Stomach (tissue), 9 donors: ENCODE data around the gene INSL3. TPM values are rescaled to one million over a fixed set of nuclear protein-coding genes. Genes with fewer than 3 reads are reported as not detected.
A peak's percentile ranks its signal among the peaks of the same experiment; 100 is the strongest.
"Not testable (repeated sequence)": the region's sequence is repeated elsewhere in the genome, so short reads cannot be mapped to it uniquely, and the experiment has no call there.

Source experiments
- DNase-seq, 2 donors: peaks; one replicate each; pipeline versions ENCODE4 v3.0.0 to v3.0.0-alpha.2; 2013 to 2019
- H3K27ac ChIP-seq, 5 donors: fragments of 200-600 bp in 4 of 5; sonication (generic) in 4 of 5; one replicate each; pipeline ENCODE4 v1.5.1; 2013 to 2019; ENCODE audit warnings: mild to moderate bottlenecking in 1 of 5, moderate library complexity in 1 of 5
- H3K27me3 ChIP-seq, 3 donors: fragments of 200-600 bp; sonication (generic); one replicate each; pipeline ENCODE4 v1.5.1; 2017 to 2019; ENCODE audit warnings: mixed run types in 1 of 3
- H3K36me3 ChIP-seq, 4 donors: fragments of 200-600 bp; sonication (generic); 1 replicate in 3 of 4; 2 replicates in 1 of 4; pipeline ENCODE4 v1.5.1; 2016 to 2019
- H3K4me1 ChIP-seq, 4 donors: fragments of 200-600 bp; sonication (generic); one replicate each; pipeline ENCODE4 v1.5.1; 2016 to 2019
- H3K4me3 ChIP-seq, 4 donors: fragments of 200-600 bp; sonication (generic) in 3 of 4; one replicate each; pipeline ENCODE4 v1.5.1; 2016 to 2019; ENCODE audit warnings: mild to moderate bottlenecking in 1 of 4
- H3K9me3 ChIP-seq, 4 donors: fragments of 200-600 bp; sonication (generic); one replicate each; pipeline ENCODE4 v1.5.1; 2016 to 2019
- CTCF ChIP-seq, 7 experiments: fragments of 450-650 bp in 4 of 7; fragments of 200-600 bp in 3 of 7; sonication (generic) in 3 of 7; IDR thresholded peaks; one replicate each; pipeline ENCODE4 v1.5.1; 2016 to 2019; ENCODE audit warnings: antibody characterized with exemption in 7 of 7, control low read depth in 2 of 7, mild to moderate bottlenecking in 1 of 7
- EP300 ChIP-seq: sonication (generic); formaldehyde crosslinking; IDR thresholded peaks from one replicate; pipeline ENCODE4 v1.6.1; 2017; ENCODE audit warnings: antibody characterized with exemption
- POLR2A ChIP-seq, 4 donors: fragments of 450-650 bp; IDR thresholded peaks; one replicate each; pipeline ENCODE4 v1.6.1; 2016; ENCODE audit warnings: antibody characterized with exemption in 4 of 4, control low read depth in 2 of 4, mild to moderate bottlenecking in 1 of 4, moderate library complexity in 1 of 4
- POLR2AphosphoS5 ChIP-seq, 3 donors: sonication (generic); formaldehyde crosslinking; IDR thresholded peaks; one replicate each; pipeline ENCODE4 v1.6.1; 2016; ENCODE audit warnings: antibody characterized with exemption in 3 of 3
- WGBS, 5 donors: extraction: QIAGEN DNeasy Blood & Tissue Kit in 3 of 5; methylation state at CpG; one replicate each; pipeline versions ENCODE4 v1.1.5 to v1.1.7; 2013 to 2018; 5-methylcytosine and 5-hydroxymethylcytosine counted together
- intact Hi-C: fragments of 100-400 bp; cut with DNase I; formaldehyde crosslinking; loops from one replicate; pipeline ENCODE4 v1.15.1; 2023; ENCODE audit warnings: low total_unique reads
- polyA plus RNA-seq, 3 donors: library from polyadenylated mRNA; stranded (reverse); fragments of 200-250 nt; gene quantifications; one replicate each; pipeline ENCODE4 v1.2.3, GENCODE V29; 2013
- total RNA-seq, 5 donors: library from RNA; depleted of rRNA; stranded (reverse); fragments of >200 nt; gene quantifications; one replicate each; pipeline versions ENCODE4 v1.1.0 to v1.2.3, GENCODE V29; 2014 to 2016
- donor health status: healthy with polysubstance abuse.
- donor health status: Bipolar disorder and iron deficiency.
- donor health status: healthy.

The INSL3 gene
- total and polyA plus RNA-seq, 8 donors, result 0.23 TPM; not detected in 7

DNA sequence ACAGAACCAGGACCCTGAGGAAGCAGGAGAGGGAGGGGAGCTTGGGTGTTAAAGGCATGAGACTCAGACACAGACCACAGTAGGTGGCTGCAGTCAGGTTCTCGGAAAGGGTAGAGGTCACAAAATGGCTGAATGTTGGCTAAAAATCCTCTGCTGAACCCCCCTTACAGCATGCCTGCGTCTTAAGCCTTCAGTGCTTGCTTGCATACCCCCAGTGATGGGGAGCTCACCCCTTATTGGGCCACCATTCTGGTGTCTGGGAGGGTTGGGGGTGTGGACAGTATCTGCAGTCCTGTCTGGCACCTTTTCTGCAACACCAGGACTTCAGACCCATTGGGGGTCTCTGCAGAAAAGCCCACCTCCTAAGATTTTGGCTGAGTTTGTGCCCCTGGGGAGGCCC lies 40.5 kb downstream of the INSL3 start:
- Histone ChIP-seq H3K27me3 (peaks cover 0 to 62% (median 4%) of the 10 kb centered on the region in 3 donors), H3K36me3 (peaks cover 0 to 10% (median 0%) of the 10 kb centered on the region in 4 donors), H3K4me1 (peaks cover 0 to 31% (median 21%) of the 10 kb centered on the region in 4 donors), H3K4me3 (no peak overlapping the region), H3K9me3 (no peaks in the 10 kb centered on the region), H3K27ac (no peak overlapping the region)
- WGBS, 5 donors, result 71 to 100% (median 96%) methylated on average over 1 to 2 of the region's 2 CpGs
- intact Hi-C loops, result no loop called here
- DNase-seq, result no peak
- TF ChIP-seq EP300 (no peak), POLR2AphosphoS5 (IDR thresholded peaks at IDR 0.05) (no peak), POLR2A (IDR thresholded peaks at IDR 0.05) (no peak), CTCF (IDR thresholded peaks at IDR 0.05) (no peak)

- no peaks in the 10 kb centered on the region for H3K9me3 ChIP-seq
- peaks cover 0 to 5% (median 0%) of the 10 kb centered on the region in 4 donors for H3K36me3 ChIP-seq
- H3K27me3 ChIP-seq, result peaks cover 0 to 55% (median 4%) of the 10 kb centered on the region in 3 donors
- intact Hi-C loops, result no loop called here
- peak in 1 of 2 donors; percentile 73 for DNase-seq
- H3K4me3 ChIP-seq, result peak overlapping the region in 3 of 4 donors; percentile 34 to 47 (median 39)
- H3K27ac ChIP-seq, result peak overlapping the region in 2 of 5 donors; percentile 15 to 65
- TF ChIP-seq POLR2AphosphoS5 (IDR thresholded peaks at IDR 0.05), result no peak
- TF ChIP-seq POLR2A (IDR thresholded peaks at IDR 0.05), result no peak
- TF ChIP-seq EP300, result no peak
- no peak for TF ChIP-seq CTCF (IDR thresholded peaks at IDR 0.05)
- H3K4me1 ChIP-seq, result peaks cover 0 to 27% (median 20%) of the 10 kb centered on the region in 4 donors
- 15 to 26% (median 21%) methylated on average over 25 of the region's 25 CpGs for WGBS, 5 donors
Observed at GRCh38 chr19:17778968-17779929, 42.1 kb downstream of the INSL3 start.

DNA sequence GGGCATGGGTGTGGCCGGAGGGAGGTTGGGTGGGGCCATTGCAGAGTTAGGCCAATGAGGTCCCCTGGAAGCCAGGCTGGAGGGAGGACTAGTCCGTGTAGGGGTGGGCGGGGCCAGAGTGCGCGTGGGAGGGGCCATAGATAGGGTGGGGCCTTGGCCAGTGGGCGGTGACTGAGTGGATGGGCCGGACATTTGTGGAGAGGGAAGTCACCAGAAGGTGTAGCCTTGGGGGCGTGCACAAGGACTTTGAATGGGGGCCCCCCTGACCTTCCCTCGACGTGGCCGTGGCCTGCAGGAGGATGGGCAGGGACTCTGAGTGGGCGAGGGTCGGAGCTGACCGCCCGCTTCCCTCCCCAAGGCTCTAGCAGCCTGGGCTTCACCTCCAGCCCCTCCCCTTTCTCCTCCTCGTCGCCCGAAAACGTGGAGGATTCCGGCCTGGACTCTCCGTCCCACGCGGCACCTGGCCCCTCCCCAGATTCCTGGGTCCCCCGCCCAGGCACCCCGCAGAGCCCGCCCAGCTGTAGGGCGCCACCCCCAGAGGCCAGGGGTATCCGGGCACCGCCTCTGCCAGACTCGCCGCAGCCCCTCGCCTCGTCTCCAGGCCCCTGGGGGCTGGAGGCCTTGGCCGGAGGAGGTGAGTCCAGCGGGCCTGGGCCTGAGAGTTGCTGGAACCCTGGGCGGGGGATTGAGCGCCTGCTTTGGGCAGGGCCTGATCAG lies 42.9 kb downstream of the INSL3 start:
- Histone ChIP-seq H3K27ac (peak overlapping the region in 2 of 5 donors; percentile 15 to 65), H3K4me1 (peaks cover 0 to 22% (median 17%) of the 10 kb centered on the region in 4 donors), H3K36me3 (peaks cover 0 to 5% (median 0%) of the 10 kb centered on the region in 4 donors), H3K4me3 (peak overlapping the region; percentile 23 to 47 (median 36)), H3K9me3 (no peaks in the 10 kb centered on the region), H3K27me3 (peaks cover 0 to 50% (median 4%) of the 10 kb centered on the region in 3 donors)
- peak; percentile 74 to 79 for DNase-seq
- WGBS, 5 donors, result 12 to 19% (median 14%) methylated on average over 23 to 37 of the region's 37 CpGs
- intact Hi-C loops, result no loop called here
- TF ChIP-seq CTCF (IDR thresholded peaks at IDR 0.05), result no peak
- TF ChIP-seq EP300, result no peak
- no peak for TF ChIP-seq POLR2A (IDR thresholded peaks at IDR 0.05)
- no peak for TF ChIP-seq POLR2AphosphoS5 (IDR thresholded peaks at IDR 0.05)

DNA sequence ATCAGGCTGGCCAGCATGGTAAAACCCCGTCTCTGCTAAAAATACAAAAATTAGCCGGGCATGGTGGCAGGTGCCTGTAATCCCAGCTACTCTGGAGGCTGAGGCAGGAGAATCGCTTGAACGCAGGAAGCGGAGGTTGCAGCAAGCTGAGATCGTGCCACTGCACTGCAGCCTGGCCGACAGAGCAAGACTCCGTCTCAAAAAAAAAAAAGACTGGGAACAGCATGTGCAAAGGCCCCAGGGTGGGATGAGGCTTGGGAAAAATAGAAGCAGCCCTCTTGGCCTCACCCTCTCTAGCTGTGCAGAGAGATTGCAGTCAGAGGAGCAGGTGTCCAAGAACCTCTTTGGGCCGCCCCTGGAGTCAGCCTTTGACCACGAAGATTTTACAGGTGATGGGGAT lies 43.5 kb downstream of the INSL3 start:
- H3K4me1 ChIP-seq, result peaks cover 0 to 22% (median 17%) of the 10 kb centered on the region in 4 donors
- DNase-seq, H3K27ac ChIP-seq, intact Hi-C loops, H3K9me3 ChIP-seq, H3K36me3 ChIP-seq: not testable (repeated sequence)
- peak overlapping the region in 1 of 4 donors; percentile 34 for H3K4me3 ChIP-seq
- WGBS, 5 donors, result 73 to 79% (median 76%) methylated on average over 9 to 10 of the region's 10 CpGs
- H3K27me3 ChIP-seq, result peaks cover 0 to 50% (median 4%) of the 10 kb centered on the region in 3 donors
